Measurements from ENCODE around the gene TXNRD1.

- no peak for TF ChIP-seq CTCF (IDR thresholded peaks at IDR 0.05)
- TF ChIP-seq POLR2A (IDR thresholded peaks at IDR 0.05) = no peak
Measured at GRCh38 chr12:104168596-104168995, 47.0 kb upstream of the TXNRD1 start.

Measured in uterus (tissue), 2 donors.